SK-N-SH (cell line): Measurements from ENCODE around the gene ISL2. TPM values are rescaled to one million over a fixed set of nuclear protein-coding genes. Genes with fewer than 3 reads are reported as not detected.

Experiments used
- CTCF ChIA-PET: fragments of 300-600, 350-600 bp; formaldehyde crosslinking; extraction: SDS; loops from one replicate; lab custom pipeline; 2021; lab: Yijun Ruan, JAX
- POLR2A ChIA-PET: fragments of 350-600 bp; sonication (Branson Sonifier 250); formaldehyde crosslinking; extraction: SDS; loops from one replicate; lab custom pipeline; 2020; ENCODE audit warnings: antibody characterized with exemption, inconsistent platforms; lab: Yijun Ruan, JAX
- DNase-seq: peaks from one replicate; pipeline ENCODE4 v3.0.0; 2012
- H2AFZ ChIP-seq: fragments of 200-600 bp; sonication (generic); 2 replicates; pipeline ENCODE4 v1.8.1; 2016; ENCODE audit warnings: antibody characterized with exemption, mild to moderate bottlenecking, low read depth
- H3F3A ChIP-seq: fragments of 200-600 bp; sonication (generic); replicated peaks from 2 replicates; pipeline ENCODE3; 2016; ENCODE audit warnings: antibody characterized with exemption, mild to moderate bottlenecking; ENCODE audit not compliant: insufficient read depth
- H3K27ac ChIP-seq, 2 experiments: fragments of 200-500 bp in 1 of 2; fragments of 200-600 bp in 1 of 2; sonication (Bioruptor generic) in 1 of 2; sonication (generic), shearing (Covaris generic) in 1 of 2; 2 replicates each; pipeline versions ENCODE4 v1.5.1 to v1.6.1; 2014 to 2016; ENCODE audit warnings: low read depth in 2 of 2, inconsistent platforms in 1 of 2, low read length in 1 of 2, mild to moderate bottlenecking in 1 of 2, mixed read lengths in 1 of 2
- H3K27me3 ChIP-seq: fragments of 200-600 bp; sonication (generic), shearing (Covaris generic); 2 replicates; pipeline ENCODE4 v1.6.1; 2016; ENCODE audit warnings: mixed run types; ENCODE audit not compliant: insufficient read depth
- H3K36me3 ChIP-seq, 2 experiments: fragments of 200-500 bp in 1 of 2; fragments of 200-600 bp in 1 of 2; sonication (Bioruptor generic) in 1 of 2; sonication (generic) in 1 of 2; replicated peaks in 1 of 2; 2 replicates each; pipeline versions ENCODE3 to v1.5.1; 2014 to 2016; ENCODE audit warnings: low read length in 1 of 2, mild to moderate bottlenecking in 1 of 2; ENCODE audit not compliant: insufficient read depth in 2 of 2, control insufficient read depth in 1 of 2
- H3K4me1 ChIP-seq, 2 experiments: fragments of 200-500 bp in 1 of 2; fragments of 200-600 bp in 1 of 2; sonication (Bioruptor generic) in 1 of 2; sonication (generic), shearing (Covaris generic) in 1 of 2; 2 replicates each; pipeline versions ENCODE4 v1.5.1 to v1.6.1; 2014 to 2016; ENCODE audit warnings: low read depth in 1 of 2, low read length in 1 of 2, mixed run types in 1 of 2; ENCODE audit not compliant: insufficient read depth in 2 of 2, control insufficient read depth in 1 of 2
- H3K4me2 ChIP-seq: fragments of 200-600 bp; sonication (generic), shearing (Covaris generic); 2 replicates; pipeline ENCODE4 v1.6.1; 2017; ENCODE audit warnings: mixed run types
- H3K4me3 ChIP-seq, 2 experiments: fragments of 200-500 bp in 1 of 2; fragments of 200-600 bp in 1 of 2; sonication (Bioruptor generic) in 1 of 2; sonication (generic), shearing (Covaris generic) in 1 of 2; 2 replicates each; pipeline versions ENCODE4 v1.5.1 to v1.8.1; 2014 to 2016; ENCODE audit warnings: low read depth in 2 of 2, inconsistent platforms in 1 of 2, low read length in 1 of 2, mild to moderate bottlenecking in 1 of 2, mixed read lengths in 1 of 2, moderate library complexity in 1 of 2
- H3K79me2 ChIP-seq: fragments of 200-600 bp; sonication (generic); 2 replicates; pipeline ENCODE4 v1.8.1; 2017; ENCODE audit warnings: mild to moderate bottlenecking; ENCODE audit not compliant: insufficient read depth
- H3K9ac ChIP-seq: fragments of 200-600 bp; sonication (generic); 2 replicates; pipeline ENCODE4 v1.6.1; 2017; ENCODE audit warnings: mixed run types
- H3K9me2 ChIP-seq: fragments of 200-600 bp; sonication (generic); 2 replicates; pipeline ENCODE4 v1.6.1; 2017; ENCODE audit warnings: mixed run types
- H3K9me3 ChIP-seq: fragments of 200-600 bp; sonication (generic); 2 replicates; pipeline ENCODE4 v1.6.1; 2017; ENCODE audit warnings: mixed run types, mild to moderate bottlenecking, moderate library complexity
- H4K20me1 ChIP-seq: fragments of 200-600 bp; sonication (generic); 2 replicates; pipeline ENCODE4 v1.6.1; 2017; ENCODE audit warnings: mild to moderate bottlenecking, mixed run types; ENCODE audit not compliant: insufficient read depth
- CHD2 ChIP-seq: fragments of 150-350 bp; IDR thresholded peaks from 2 replicates; pipeline ENCODE4 v1.6.1; 2018; ENCODE audit warnings: low read length; ENCODE audit not compliant: partially characterized antibody
- ELF1 ChIP-seq: IDR thresholded peaks from 2 replicates; pipeline ENCODE4 v1.4.0; 2012
- EZH2phosphoT487 ChIP-seq: fragments of 200-600 bp; sonication (generic); IDR thresholded peaks from 2 replicates; pipeline ENCODE4 v1.6.1; 2017; ENCODE audit warnings: low read depth, mixed run types, mild to moderate bottlenecking, antibody characterized with exemption, moderate library complexity, borderline replicate concordance
- FOSL2 ChIP-seq: IDR thresholded peaks from 2 replicates; pipeline ENCODE4 v1.4.0; 2012; ENCODE audit warnings: low read depth, mild to moderate bottlenecking, moderate library complexity, borderline replicate concordance
- FOXJ3 ChIP-seq: sonication (generic); formaldehyde crosslinking; IDR thresholded peaks from 2 replicates; pipeline ENCODE4 v1.5.1; 2020; ENCODE audit warnings: mild to moderate bottlenecking, missing genetic modification reagents
- GATA2 ChIP-seq: sonication (generic); formaldehyde crosslinking; IDR thresholded peaks from 2 replicates; pipeline ENCODE4 v1.5.0; 2020; ENCODE audit warnings: mild to moderate bottlenecking, missing genetic modification reagents
- IRF3 ChIP-seq: fragments of 150-350 bp; IDR thresholded peaks from 2 replicates; pipeline ENCODE4 v1.6.1; 2016; ENCODE audit warnings: mild to moderate bottlenecking, low read depth, low read length
- JUND ChIP-seq: IDR thresholded peaks from 2 replicates; pipeline ENCODE4 v1.4.0; 2012
- MEF2A ChIP-seq: IDR thresholded peaks from 2 replicates; pipeline ENCODE4 v1.4.0; 2012; ENCODE audit warnings: low read depth, borderline replicate concordance
- NFIC ChIP-seq: IDR thresholded peaks from 2 replicates; pipeline ENCODE4 v1.4.0; 2012; ENCODE audit warnings: borderline replicate concordance
- NRF1 ChIP-seq: IDR thresholded peaks from 2 replicates; pipeline ENCODE4 v1.6.1; 2012; ENCODE audit warnings: low read depth, mild to moderate bottlenecking, low read length
- PBX3 ChIP-seq: IDR thresholded peaks from 2 replicates; pipeline ENCODE4; 2012
- POLR2AphosphoS5 ChIP-seq: IDR thresholded peaks from 2 replicates; pipeline ENCODE4 v1.6.1; 2012; ENCODE audit warnings: low read depth, low read length
- RFX5 ChIP-seq: IDR thresholded peaks from 2 replicates; pipeline ENCODE4 v1.6.1; 2012; ENCODE audit warnings: mild to moderate bottlenecking, improper control_type of control experiment, low read length
- TEAD4 ChIP-seq: IDR thresholded peaks from 2 replicates; pipeline ENCODE4 v1.4.0; 2012; ENCODE audit warnings: mild to moderate bottlenecking, borderline replicate concordance; ENCODE audit not compliant: insufficient read depth
- WGBS: methylation state at CpG from one replicate; pipeline ENCODE4 v1.1.6; 2017; ENCODE audit warnings: low lambda C conversion rate; 5-methylcytosine and 5-hydroxymethylcytosine counted together
- polyA plus RNA-seq, 3 experiments: library from polyadenylated mRNA; depleted of rRNA; stranded (reverse); fragments of >200 nt; gene quantifications; 2 replicates each; pipeline ENCODE4 v1.2.3, GENCODE V29; 2012
- TF ChIP-seq, protein P1 (sequence below): IDR thresholded peaks from 2 replicates; pipeline ENCODE4 v1.4.0; 2012; ENCODE audit warnings: low read depth, borderline replicate concordance
- TF ChIP-seq, protein P2 (sequence below): fragments of 200-600 bp; sonication (generic); IDR thresholded peaks from 2 replicates; pipeline ENCODE4 v1.6.1; 2017; ENCODE audit warnings: antibody characterized with exemption, mild to moderate bottlenecking, moderate library complexity

The ISL2 gene
- polyA plus RNA-seq, 1 of the 3 experiments (the other 2 are of a cell fraction) = 6.0 TPM

GRCh38 chr15:76366714-76367113 is 30.1 kb downstream of the ISL2 start:
- H3K27ac ChIP-seq = no peak overlapping the region
- H3K4me1 ChIP-seq = no peaks in the 10 kb centered on the region
- no peaks in the 10 kb centered on the region for H3K9me2 ChIP-seq
- H3K4me2 ChIP-seq = no peak overlapping the region
- H4K20me1 ChIP-seq = no peaks in the 10 kb centered on the region
- H3F3A ChIP-seq = no peaks in the 10 kb centered on the region
- ChIA-PET POLR2A (no interaction called here), CTCF (no interaction called here)
- H3K9ac ChIP-seq = no peak overlapping the region
- no peaks in the 10 kb centered on the region for H3K9me3 ChIP-seq
- no peak for TF ChIP-seq IRF3
- TF ChIP-seq, all 33 proteins: peak for 0
- Histone ChIP-seq H2AFZ (no peak overlapping the region), H3K36me3 (peaks cover 0 to 3% of the 10 kb centered on the region in 2 experiments), H3K79me2 (no peaks in the 10 kb centered on the region), H3K4me3 (no peak overlapping the region), H3K27me3 (no peaks in the 10 kb centered on the region)
- no peak for DNase-seq
- 67% methylated on average over 1 of the region's 1 CpG for WGBS

DNA sequence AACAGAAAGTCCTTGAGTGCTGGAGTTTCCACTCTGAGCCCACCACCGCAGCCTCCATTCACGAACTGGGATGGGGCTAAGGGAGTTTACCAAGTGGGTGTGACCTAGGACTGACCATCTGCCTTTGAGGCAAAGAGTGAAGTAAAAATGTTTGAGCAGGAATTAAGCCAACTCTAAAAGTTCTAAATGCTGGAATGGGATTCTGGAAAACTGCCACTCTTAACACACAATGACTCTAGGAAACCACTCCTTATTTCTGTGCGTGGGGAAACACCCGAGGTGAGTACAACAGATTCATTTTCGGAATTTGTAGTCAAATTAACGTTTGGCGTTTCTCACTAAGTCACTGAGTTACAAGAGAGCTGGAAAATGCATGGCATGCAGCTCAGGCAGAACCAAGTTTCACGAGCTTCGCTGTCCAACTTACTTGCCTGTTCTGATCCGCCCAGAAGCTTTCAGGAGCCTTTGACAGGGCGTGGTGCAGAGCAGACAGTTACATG is 31.6 kb downstream of the ISL2 start:
- Histone ChIP-seq H3F3A (no peaks in the 10 kb centered on the region), H4K20me1 (no peaks in the 10 kb centered on the region), H3K79me2 (no peaks in the 10 kb centered on the region), H2AFZ (no peak overlapping the region), H3K4me3 (no peak overlapping the region), H3K27ac (no peak overlapping the region), H3K9ac (no peak overlapping the region), H3K27me3 (no peaks in the 10 kb centered on the region), H3K4me1 (no peaks in the 10 kb centered on the region), H3K4me2 (no peak overlapping the region), H3K36me3 (peaks cover 0 to 3% of the 10 kb centered on the region in 2 experiments), H3K9me2 (no peaks in the 10 kb centered on the region), H3K9me3 (no peaks in the 10 kb centered on the region)
- TF ChIP-seq RFX5 = no peak
- no peak for TF ChIP-seq NFIC
- TF ChIP-seq CHD2 = no peak
- TF ChIP-seq TEAD4 = no peak
- TF ChIP-seq, protein P1, sequence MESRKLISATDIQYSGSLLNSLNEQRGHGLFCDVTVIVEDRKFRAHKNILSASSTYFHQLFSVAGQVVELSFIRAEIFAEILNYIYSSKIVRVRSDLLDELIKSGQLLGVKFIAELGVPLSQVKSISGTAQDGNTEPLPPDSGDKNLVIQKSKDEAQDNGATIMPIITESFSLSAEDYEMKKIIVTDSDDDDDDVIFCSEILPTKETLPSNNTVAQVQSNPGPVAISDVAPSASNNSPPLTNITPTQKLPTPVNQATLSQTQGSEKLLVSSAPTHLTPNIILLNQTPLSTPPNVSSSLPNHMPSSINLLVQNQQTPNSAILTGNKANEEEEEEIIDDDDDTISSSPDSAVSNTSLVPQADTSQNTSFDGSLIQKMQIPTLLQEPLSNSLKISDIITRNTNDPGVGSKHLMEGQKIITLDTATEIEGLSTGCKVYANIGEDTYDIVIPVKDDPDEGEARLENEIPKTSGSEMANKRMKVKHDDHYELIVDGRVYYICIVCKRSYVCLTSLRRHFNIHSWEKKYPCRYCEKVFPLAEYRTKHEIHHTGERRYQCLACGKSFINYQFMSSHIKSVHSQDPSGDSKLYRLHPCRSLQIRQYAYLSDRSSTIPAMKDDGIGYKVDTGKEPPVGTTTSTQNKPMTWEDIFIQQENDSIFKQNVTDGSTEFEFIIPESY = no peak
- ChIA-PET POLR2A (no interaction called here), CTCF (interaction anchor here (1.0 kb wide), 1 partner anchor 12 kb away, joined by 3 read pairs; no protein-coding TSS in a partner anchor)
- 86% methylated on average over 11 of the region's 11 CpGs for WGBS
- no peak for DNase-seq

- CTCF ChIA-PET = interaction anchor here (1.4 kb wide), 1 partner anchor 18 kb away, joined by 3 read pairs; no protein-coding TSS in a partner anchor
- H3F3A ChIP-seq = no peaks in the 10 kb centered on the region
- H2AFZ ChIP-seq = no peak overlapping the region
- no peaks in the 10 kb centered on the region for H3K9me3 ChIP-seq
- DNase-seq = no peak
- no peak overlapping the region for H3K4me3 ChIP-seq
- H3K4me2 ChIP-seq = no peak overlapping the region
- H3K36me3 ChIP-seq = no peaks in the 10 kb centered on the region
- H3K27me3 ChIP-seq = no peaks in the 10 kb centered on the region
- no peak overlapping the region for H3K27ac ChIP-seq
- H4K20me1 ChIP-seq = no peaks in the 10 kb centered on the region
- no peaks in the 10 kb centered on the region for H3K79me2 ChIP-seq
- no peaks in the 10 kb centered on the region for H3K9me2 ChIP-seq
- H3K4me1 ChIP-seq = peaks cover 7 to 13% of the 10 kb centered on the region in 2 experiments; a peak in 2 of 4 replicates
- POLR2A ChIA-PET = no interaction called here
- H3K9ac ChIP-seq = no peak overlapping the region
- WGBS = 89% methylated on average over 3 of the region's 3 CpGs
- TF ChIP-seq NRF1 (no peak), NFIC (no peak), MEF2A (no peak), GATA2 (no peak), ELF1 (no peak), FOSL2 (no peak), POLR2AphosphoS5 (no peak), PBX3 (no peak), EZH2phosphoT487 (no peak), FOXJ3 (CRISPR knock-in tag) (no peak), JUND (no peak)
- TF ChIP-seq, protein P2, sequence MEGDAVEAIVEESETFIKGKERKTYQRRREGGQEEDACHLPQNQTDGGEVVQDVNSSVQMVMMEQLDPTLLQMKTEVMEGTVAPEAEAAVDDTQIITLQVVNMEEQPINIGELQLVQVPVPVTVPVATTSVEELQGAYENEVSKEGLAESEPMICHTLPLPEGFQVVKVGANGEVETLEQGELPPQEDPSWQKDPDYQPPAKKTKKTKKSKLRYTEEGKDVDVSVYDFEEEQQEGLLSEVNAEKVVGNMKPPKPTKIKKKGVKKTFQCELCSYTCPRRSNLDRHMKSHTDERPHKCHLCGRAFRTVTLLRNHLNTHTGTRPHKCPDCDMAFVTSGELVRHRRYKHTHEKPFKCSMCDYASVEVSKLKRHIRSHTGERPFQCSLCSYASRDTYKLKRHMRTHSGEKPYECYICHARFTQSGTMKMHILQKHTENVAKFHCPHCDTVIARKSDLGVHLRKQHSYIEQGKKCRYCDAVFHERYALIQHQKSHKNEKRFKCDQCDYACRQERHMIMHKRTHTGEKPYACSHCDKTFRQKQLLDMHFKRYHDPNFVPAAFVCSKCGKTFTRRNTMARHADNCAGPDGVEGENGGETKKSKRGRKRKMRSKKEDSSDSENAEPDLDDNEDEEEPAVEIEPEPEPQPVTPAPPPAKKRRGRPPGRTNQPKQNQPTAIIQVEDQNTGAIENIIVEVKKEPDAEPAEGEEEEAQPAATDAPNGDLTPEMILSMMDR = no peak
Observed at GRCh38 chr15:76376029-76376428, 39.5 kb downstream of the ISL2 start.
